A549 (cell line): ENCODE measurements around the gene FGF16. TPM values are rescaled to one million over a fixed set of nuclear protein-coding genes. Genes with fewer than 3 reads are reported as not detected.
"Not testable (repeated sequence)": the region's sequence is repeated elsewhere in the genome, so short reads cannot be mapped to it uniquely, and the experiment has no call there.

ENCODE experiments used
- ATAC-seq, 2 experiments: fragments of 200-7000 bp in 1 of 2; fragments of >200 bp in 1 of 2; cut with Nextera tagmentation in 1 of 2; cut with Tn5 transposase in 1 of 2; 3 replicates each; pipeline versions ENCODE4 v1.8.0 to v1.9.1; 2018 to 2020; ENCODE audit warnings: mild to moderate bottlenecking in 1 of 2, moderate library complexity in 1 of 2
- CTCF ChIA-PET: fragments of 300-600 bp; sonication (Branson Sonifier 250); formaldehyde crosslinking; extraction: SDS; loops from one replicate; lab custom pipeline; 2021; ENCODE audit warnings: antibody characterized with exemption, inconsistent platforms; lab: Yijun Ruan, JAX
- POLR2A ChIA-PET: fragments of 350-600 bp; formaldehyde crosslinking; extraction: SDS; loops from one replicate; lab custom pipeline; 2021; ENCODE audit warnings: antibody characterized with exemption, inconsistent platforms; lab: Yijun Ruan, JAX
- DNase-seq, 2 experiments: peaks; one replicate each; pipeline versions ENCODE4 v3.0.0 to v3.0.0-alpha.2; 2011 to 2016; ENCODE audit warnings: low read depth in 1 of 2, low spot score in 1 of 2
- FAIRE-seq: peaks from 2 replicates; lab custom pipeline; 2011; peaks lifted over from hg19 to GRCh38; lab: Jason Lieb, UNC
- H3K27ac ChIP-seq, 2 experiments: fragments of >200 bp; sonication (Bioruptor Twin); formaldehyde crosslinking; 3 replicates each; pipeline ENCODE4 v1.5.1; 2016 to 2017
- H3K4me1 ChIP-seq: fragments of >200 bp; sonication (Bioruptor Twin); formaldehyde crosslinking; 3 replicates; pipeline ENCODE4 v1.6.1; 2016
- H3K4me2 ChIP-seq: fragments of >200 bp; sonication (Bioruptor Twin); formaldehyde crosslinking; 3 replicates; pipeline ENCODE4 v1.6.1; 2016
- H3K4me3 ChIP-seq: fragments of >200 bp; sonication (Bioruptor Twin); formaldehyde crosslinking; 3 replicates; pipeline ENCODE4 v1.5.1; 2016
- H3K9me3 ChIP-seq: fragments of >200 bp; sonication (Bioruptor Twin); formaldehyde crosslinking; 3 replicates; pipeline ENCODE4 v1.6.1; 2016
- BHLHE40 ChIP-seq: IDR thresholded peaks from 2 replicates; pipeline ENCODE4 v1.6.1; 2012; ENCODE audit warnings: low read depth, low read length, inconsistent platforms
- EP300 ChIP-seq, 2 experiments: fragments of >200 bp; sonication (Bioruptor Twin); formaldehyde crosslinking; IDR thresholded peaks; 2 replicates in 1 of 2; 3 replicates in 1 of 2; pipeline ENCODE4 v1.6.1; 2016 to 2017
- FOSL2 ChIP-seq, 2 experiments: fragments of 450-650 bp in 1 of 2; fragments of >200 bp in 1 of 2; sonication (Bioruptor Twin) in 1 of 2; formaldehyde crosslinking; IDR thresholded peaks; 2 replicates each; pipeline versions ENCODE4 v1.5.0 to v1.6.1; 2016 to 2020; ENCODE audit warnings: mild to moderate bottlenecking in 1 of 2, moderate library complexity in 1 of 2
- HEYL ChIP-seq: fragments of 250-450 bp; sonication (Bioruptor Pico); IDR thresholded peaks from 2 replicates; pipeline ENCODE4 v1.8.0; 2021; ENCODE audit warnings: mild to moderate bottlenecking, moderate library complexity
- HOXB5 ChIP-seq: fragments of 250-450 bp; sonication (Bioruptor Pico); IDR thresholded peaks from 2 replicates; pipeline ENCODE4 v1.5.0; 2020; ENCODE audit warnings: mild to moderate bottlenecking, moderate library complexity
- JUN ChIP-seq, 2 experiments: fragments of >200 bp; sonication (Bioruptor Twin); formaldehyde crosslinking; IDR thresholded peaks; 2 replicates in 1 of 2; 3 replicates in 1 of 2; pipeline ENCODE4 v1.6.1; 2016 to 2017
- JUNB ChIP-seq: fragments of >200 bp; sonication (Bioruptor Twin); formaldehyde crosslinking; IDR thresholded peaks from 2 replicates; pipeline ENCODE4 v1.6.1; 2016
- NFE2L2 ChIP-seq: fragments of 150-350 bp; conservative IDR thresholded peaks from 2 replicates; pipeline ENCODE4 v1.6.1; 2014; ENCODE audit warnings: low read length
- RARB ChIP-seq: fragments of 250-450 bp; sonication (Bioruptor Pico); IDR thresholded peaks from 2 replicates; pipeline ENCODE4 v1.8.0; 2021; ENCODE audit warnings: mild to moderate bottlenecking, moderate library complexity
- RCOR1 ChIP-seq: fragments of 150-350 bp; IDR thresholded peaks from 2 replicates; pipeline ENCODE4 v1.6.1; 2014; ENCODE audit warnings: antibody characterized with exemption, low read length, low read depth
- RFX5 ChIP-seq: fragments of 450-650 bp; IDR thresholded peaks from 2 replicates; pipeline ENCODE4 v1.7.1; 2014; ENCODE audit warnings: antibody characterized with exemption, mild to moderate bottlenecking, moderate library complexity
- ZSCAN20 ChIP-seq: fragments of 250-450 bp; sonication (Bioruptor Pico); IDR thresholded peaks from 2 replicates; pipeline ENCODE4 v1.8.0; 2022; ENCODE audit warnings: mild to moderate bottlenecking, moderate library complexity
- WGBS: methylation state at CpG from one replicate; pipeline ENCODE4 v1.1.6; 2017; ENCODE audit errors: missing lambda C conversion rate; 5-methylcytosine and 5-hydroxymethylcytosine counted together
- polyA minus RNA-seq: library from RNA; depleted of rRNA, polyadenylated mRNA; stranded (reverse); fragments of >200 nt; gene quantifications from 2 replicates; pipeline ENCODE4 v1.2.3, GENCODE V29; 2011; rRNA and poly(A)+ RNA removed
- polyA plus RNA-seq, 4 experiments: library from polyadenylated mRNA; depleted of rRNA in 3 of 4; stranded (reverse); fragments of >200 nt; fragmentation: RNase III in 1 of 4; extraction: RNeasy Plus Mini Kit Qiagen cat#74134 plus additional on column Dnase treatment in 1 of 4; gene quantifications; 2 replicates in 3 of 4; 3 replicates in 1 of 4; pipeline ENCODE4 v1.2.3, GENCODE V29; 2011 to 2017
- TF ChIP-seq, protein P1 (sequence below): fragments of 200-600 bp; sonication (generic); IDR thresholded peaks from 2 replicates; pipeline ENCODE4 v1.6.1; 2016; ENCODE audit warnings: antibody characterized with exemption, mild to moderate bottlenecking, moderate library complexity
- TF ChIP-seq, protein P2 (sequence below): IDR thresholded peaks from 2 replicates; pipeline ENCODE4 v1.6.1; 2012
- TF ChIP-seq, protein P3 (sequence below): fragments of 250-450 bp; sonication (Bioruptor Pico); IDR thresholded peaks from 2 replicates; pipeline ENCODE4 v1.5.0; 2020; ENCODE audit warnings: low read depth, mild to moderate bottlenecking, moderate library complexity

Gene FGF16
- not detected in 2 replicates for polyA plus RNA-seq (2011; rRNA removed)
- not detected in 2 replicates for polyA plus RNA-seq (2012; cell fraction: cytosol; rRNA removed)
- polyA plus RNA-seq (2012; cell fraction: nucleus; rRNA removed): not detected in 2 replicates
- polyA plus RNA-seq (2017; fragmentation: RNase III; extraction: RNeasy Plus Mini Kit Qiagen cat#74134 plus additional on column Dnase treatment): not detected in 3 replicates
- not detected in 2 replicates for polyA minus RNA-seq

DNA sequence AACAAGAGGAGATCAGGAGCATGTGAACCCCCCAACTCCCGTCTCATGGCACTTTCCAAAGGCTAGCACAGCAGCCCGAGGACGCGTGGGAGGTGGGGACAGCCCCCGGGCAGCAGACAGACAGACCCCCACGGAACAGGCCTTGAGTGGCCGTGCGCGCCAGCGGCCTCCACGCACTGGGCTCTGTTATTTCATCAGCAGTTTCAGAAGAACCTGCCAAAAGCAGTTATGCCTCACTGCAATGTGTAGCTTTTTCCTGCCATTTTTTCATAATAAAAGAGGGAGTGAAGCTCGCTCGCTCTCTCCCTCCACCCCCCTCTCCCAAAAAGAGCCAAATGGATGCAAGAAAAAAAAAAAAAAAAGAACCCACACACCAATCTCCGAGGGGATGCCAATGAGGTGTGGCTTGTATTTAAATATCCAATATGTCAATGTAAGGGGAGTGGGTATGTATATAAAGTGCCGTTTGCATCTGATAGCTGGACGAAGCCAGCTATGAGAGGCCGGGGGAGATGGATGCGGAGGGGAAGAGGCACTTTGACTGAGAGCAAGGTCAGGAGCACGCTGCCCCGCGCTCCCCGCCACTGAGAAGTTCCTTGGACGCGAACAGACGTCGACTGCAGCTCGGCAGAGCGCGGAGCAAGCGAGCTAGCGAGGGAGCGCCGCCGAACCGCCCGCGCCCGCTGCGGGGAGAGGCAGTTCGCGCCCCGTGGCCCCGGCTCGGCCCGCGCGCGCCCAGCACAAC, at the start of gene FGF16:
TSS of gene FGF16 (plus strand) at position 482 of the 745 bp plus-strand sequence. CDS start 286 bp downstream, outside the sequence.
- ATAC-seq: no peak
- peaks cover 7% of the 10 kb centered on the region; the same call in 2 of the 3 replicates for H3K4me1 ChIP-seq
- H3K4me2 ChIP-seq: no peak within 1 kb of the TSS
- H3K9me3 ChIP-seq: no peaks in the 10 kb centered on the region
- ChIA-PET CTCF (no interaction called here), POLR2A (no interaction called here)
- WGBS: 87% methylated on average over 44 of the region's 48 CpGs
- FAIRE-seq: no peak
- TF ChIP-seq HOXB5 (no peak), RFX5 (no peak), HEYL (CRISPR knock-in tag) (no peak), RCOR1 (no peak), BHLHE40 (no peak)
- no peak within 1 kb of the TSS for H3K27ac ChIP-seq
- no peak for DNase-seq
- H3K4me3 ChIP-seq: no peak within 1 kb of the TSS

DNA sequence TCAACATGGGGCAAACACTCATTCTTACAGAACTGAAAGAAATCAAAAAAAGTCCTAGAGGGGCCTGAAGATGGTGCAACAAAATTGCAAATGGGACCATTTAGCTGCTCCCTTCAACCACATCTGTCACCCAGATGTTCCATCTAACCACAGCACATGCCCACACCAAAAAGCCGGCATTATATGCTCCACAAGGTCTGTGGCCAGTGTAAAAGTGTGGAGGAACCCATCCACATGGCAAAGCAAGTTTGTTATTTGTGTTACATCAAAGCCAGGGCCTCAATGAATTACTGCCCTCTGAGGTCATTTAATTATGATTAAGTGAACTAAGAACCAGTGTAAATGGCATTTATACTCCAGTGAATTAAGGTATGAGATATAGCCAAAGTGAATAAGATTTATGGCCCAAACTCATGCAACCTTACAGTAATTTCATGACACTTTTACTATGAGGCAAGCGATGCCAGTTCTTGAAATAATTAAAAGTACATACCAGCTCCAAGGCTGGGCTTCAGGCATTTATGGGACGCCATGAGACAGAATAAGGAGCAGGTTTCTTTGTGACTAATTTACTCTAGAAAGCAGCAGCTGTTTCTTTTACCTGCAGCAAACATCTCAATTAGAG, 48.7 kb upstream of the FGF16 start:
- FAIRE-seq (no peak), DNase-seq (no peak), ATAC-seq (no peak)
- no peaks in the 10 kb centered on the region for H3K4me1 ChIP-seq
- H3K9me3 ChIP-seq: no peaks in the 10 kb centered on the region
- CTCF ChIA-PET: no interaction called here
- no peak overlapping the region for H3K4me2 ChIP-seq
- H3K27ac ChIP-seq: no peak overlapping the region
- H3K4me3 ChIP-seq: no peak overlapping the region
- WGBS: 51% methylated on average over 3 of the region's 3 CpGs
- TF ChIP-seq, protein P1, sequence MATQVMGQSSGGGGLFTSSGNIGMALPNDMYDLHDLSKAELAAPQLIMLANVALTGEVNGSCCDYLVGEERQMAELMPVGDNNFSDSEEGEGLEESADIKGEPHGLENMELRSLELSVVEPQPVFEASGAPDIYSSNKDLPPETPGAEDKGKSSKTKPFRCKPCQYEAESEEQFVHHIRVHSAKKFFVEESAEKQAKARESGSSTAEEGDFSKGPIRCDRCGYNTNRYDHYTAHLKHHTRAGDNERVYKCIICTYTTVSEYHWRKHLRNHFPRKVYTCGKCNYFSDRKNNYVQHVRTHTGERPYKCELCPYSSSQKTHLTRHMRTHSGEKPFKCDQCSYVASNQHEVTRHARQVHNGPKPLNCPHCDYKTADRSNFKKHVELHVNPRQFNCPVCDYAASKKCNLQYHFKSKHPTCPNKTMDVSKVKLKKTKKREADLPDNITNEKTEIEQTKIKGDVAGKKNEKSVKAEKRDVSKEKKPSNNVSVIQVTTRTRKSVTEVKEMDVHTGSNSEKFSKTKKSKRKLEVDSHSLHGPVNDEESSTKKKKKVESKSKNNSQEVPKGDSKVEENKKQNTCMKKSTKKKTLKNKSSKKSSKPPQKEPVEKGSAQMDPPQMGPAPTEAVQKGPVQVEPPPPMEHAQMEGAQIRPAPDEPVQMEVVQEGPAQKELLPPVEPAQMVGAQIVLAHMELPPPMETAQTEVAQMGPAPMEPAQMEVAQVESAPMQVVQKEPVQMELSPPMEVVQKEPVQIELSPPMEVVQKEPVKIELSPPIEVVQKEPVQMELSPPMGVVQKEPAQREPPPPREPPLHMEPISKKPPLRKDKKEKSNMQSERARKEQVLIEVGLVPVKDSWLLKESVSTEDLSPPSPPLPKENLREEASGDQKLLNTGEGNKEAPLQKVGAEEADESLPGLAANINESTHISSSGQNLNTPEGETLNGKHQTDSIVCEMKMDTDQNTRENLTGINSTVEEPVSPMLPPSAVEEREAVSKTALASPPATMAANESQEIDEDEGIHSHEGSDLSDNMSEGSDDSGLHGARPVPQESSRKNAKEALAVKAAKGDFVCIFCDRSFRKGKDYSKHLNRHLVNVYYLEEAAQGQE: no peak
- TF ChIP-seq ZSCAN20 (no peak), JUN (IDR thresholded peaks at IDR 0.05) (no peak)
- TF ChIP-seq, all 56 proteins: peak for 0
- POLR2A ChIA-PET: no interaction called here

DNA sequence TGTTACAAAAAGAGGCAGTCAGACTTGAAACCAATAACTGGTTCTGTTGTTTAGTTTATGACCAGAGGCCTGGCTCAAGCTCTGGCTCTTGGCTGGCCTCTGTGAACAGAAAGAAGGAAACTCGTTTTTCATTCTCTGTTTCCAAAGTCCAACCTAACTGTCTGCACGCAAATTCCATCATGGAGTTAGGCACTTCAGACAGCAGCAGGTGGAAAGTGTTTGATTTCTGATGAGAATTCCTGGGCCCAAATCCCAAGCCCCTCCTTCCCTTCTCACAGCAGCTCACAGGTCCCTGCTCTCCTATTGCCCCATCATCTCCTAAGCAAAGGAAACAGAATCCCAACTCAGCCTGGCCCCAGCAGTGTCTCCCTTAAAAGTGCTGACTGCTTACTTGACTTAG, 42.8 kb upstream of the FGF16 start:
- Histone ChIP-seq H3K4me3 (no peak overlapping the region), H3K9me3 (no peaks in the 10 kb centered on the region), H3K27ac (no peak overlapping the region), H3K4me2 (no peak overlapping the region), H3K4me1 (no peaks in the 10 kb centered on the region)
- no peak for ATAC-seq
- no peak for TF ChIP-seq HOXB5
- no peak for TF ChIP-seq EP300 (IDR thresholded peaks at IDR 0.05)
- TF ChIP-seq, protein P2, sequence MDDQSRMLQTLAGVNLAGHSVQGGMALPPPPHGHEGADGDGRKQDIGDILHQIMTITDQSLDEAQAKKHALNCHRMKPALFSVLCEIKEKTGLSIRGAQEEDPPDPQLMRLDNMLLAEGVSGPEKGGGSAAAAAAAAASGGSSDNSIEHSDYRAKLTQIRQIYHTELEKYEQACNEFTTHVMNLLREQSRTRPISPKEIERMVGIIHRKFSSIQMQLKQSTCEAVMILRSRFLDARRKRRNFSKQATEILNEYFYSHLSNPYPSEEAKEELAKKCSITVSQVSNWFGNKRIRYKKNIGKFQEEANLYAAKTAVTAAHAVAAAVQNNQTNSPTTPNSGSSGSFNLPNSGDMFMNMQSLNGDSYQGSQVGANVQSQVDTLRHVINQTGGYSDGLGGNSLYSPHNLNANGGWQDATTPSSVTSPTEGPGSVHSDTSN: no peak
- TF ChIP-seq, protein P1: no peak
- no peak for TF ChIP-seq RARB
- no peak for TF ChIP-seq RFX5
- TF ChIP-seq NFE2L2: no peak
- no peak for TF ChIP-seq JUNB
- TF ChIP-seq FOSL2 (IDR thresholded peaks at IDR 0.05): no peak
- TF ChIP-seq FOSL2 (CRISPR knock-in tag; IDR thresholded peaks at IDR 0.05): no peak
- TF ChIP-seq, protein P3, sequence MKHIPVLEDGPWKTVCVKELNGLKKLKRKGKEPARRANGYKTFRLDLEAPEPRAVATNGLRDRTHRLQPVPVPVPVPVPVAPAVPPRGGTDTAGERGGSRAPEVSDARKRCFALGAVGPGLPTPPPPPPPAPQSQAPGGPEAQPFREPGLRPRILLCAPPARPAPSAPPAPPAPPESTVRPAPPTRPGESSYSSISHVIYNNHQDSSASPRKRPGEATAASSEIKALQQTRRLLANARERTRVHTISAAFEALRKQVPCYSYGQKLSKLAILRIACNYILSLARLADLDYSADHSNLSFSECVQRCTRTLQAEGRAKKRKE (CRISPR knock-in tag): no peak
- 25% methylated on average over 2 of the region's 2 CpGs for WGBS
- ChIA-PET CTCF (no interaction called here), POLR2A (no interaction called here)
- no peak for FAIRE-seq
- no peak for DNase-seq

DNA sequence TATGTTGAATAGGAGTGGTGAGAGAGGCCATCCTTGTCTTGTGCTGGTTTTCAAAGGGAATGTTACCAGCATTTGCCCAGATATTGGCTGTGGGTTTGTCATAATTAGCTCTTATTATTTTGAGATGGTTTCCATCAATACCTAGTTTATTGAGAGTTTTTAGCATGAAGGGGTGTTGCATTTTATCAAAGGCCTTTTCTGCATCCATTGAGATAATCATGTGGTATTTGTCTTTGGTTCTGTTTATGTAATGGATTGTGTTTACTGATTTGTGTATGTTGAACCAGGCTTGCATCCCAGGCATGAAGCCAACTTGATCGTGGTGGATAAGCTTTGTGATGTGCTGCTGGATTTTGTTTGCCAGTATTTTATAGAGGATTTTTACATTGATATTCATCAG, 39.4 kb upstream of the FGF16 start:
- H3K9me3 ChIP-seq, H3K4me2 ChIP-seq, H3K27ac ChIP-seq, POLR2A ChIA-PET, H3K4me1 ChIP-seq, FAIRE-seq, H3K4me3 ChIP-seq, DNase-seq, ATAC-seq, CTCF ChIA-PET: not testable (repeated sequence)
- WGBS: 0% methylated on average over 1 of the region's 1 CpG
